AG10803 (cell line): ENCODE data around the gene RFC5.

Experiments
- DNase-seq: peaks from one replicate; pipeline ENCODE4 v3.0.0; 2010; ENCODE audit warnings: low read depth
- H3K4me3 ChIP-seq: 2 replicates; pipeline ENCODE4 v1.5.1; 2011; ENCODE audit warnings: mild to moderate bottlenecking, low read length, control low read depth
- CTCF ChIP-seq: conservative IDR thresholded peaks from 2 replicates; pipeline ENCODE4 v1.5.1; 2011; ENCODE audit warnings: mild to moderate bottlenecking, low read length, control low read depth, inconsistent platforms

The RFC5 gene

GRCh38 chr12:118035190-118036041, 18.9 kb downstream of the RFC5 start:
- peak; percentile 34 for TF ChIP-seq CTCF
- DNase-seq, result peak; percentile 38
- no peak overlapping the region for H3K4me3 ChIP-seq

- TF ChIP-seq CTCF, result no peak
- no peak for DNase-seq
- H3K4me3 ChIP-seq, result no peak overlapping the region
Measured at GRCh38 chr12:118036672-118037411, 20.3 kb downstream of the RFC5 start.

- no peak overlapping the region for H3K4me3 ChIP-seq
- DNase-seq, result no peak
- no peak for TF ChIP-seq CTCF
Measured at GRCh38 chr12:118038137-118038536, 21.6 kb downstream of the RFC5 start.

- H3K4me3 ChIP-seq, result no peak overlapping the region
- DNase-seq, result no peak
- TF ChIP-seq CTCF, result no peak
Measured at GRCh38 chr12:118042091-118042490, 25.6 kb downstream of the RFC5 start.

GRCh38 chr12:118044075-118044474, 27.6 kb downstream of the RFC5 start:
- no peak overlapping the region for H3K4me3 ChIP-seq
- no peak for TF ChIP-seq CTCF
- no peak for DNase-seq

- no peak for TF ChIP-seq CTCF
- no peak for DNase-seq
- H3K4me3 ChIP-seq, result no peak overlapping the region
Measured at GRCh38 chr12:118044577-118044976, 28.1 kb downstream of the RFC5 start.

GRCh38 chr12:118046430-118046829, 29.9 kb downstream of the RFC5 start:
- DNase-seq, result no peak
- TF ChIP-seq CTCF, result no peak
- H3K4me3 ChIP-seq, result no peak overlapping the region
